K562 (cell line): Measurements from ENCODE around the gene SLC1A4. TPM values are rescaled to one million over a fixed set of nuclear protein-coding genes. Genes with fewer than 3 reads are reported as not detected.

ENCODE experiments used
- ARID1B ChIP-seq: fragments of 450-650 bp; IDR thresholded peaks from 2 replicates; pipeline ENCODE4 v1.6.1; 2016; ENCODE audit warnings: antibody characterized with exemption, mild to moderate bottlenecking, inconsistent platforms
- BHLHE40 ChIP-seq: IDR thresholded peaks from 2 replicates; pipeline ENCODE4 v1.6.1; 2011; ENCODE audit warnings: low read length, improper control_type of control experiment
- CBX1 ChIP-seq: sonication (generic); IDR thresholded peaks from 2 replicates; pipeline ENCODE4 v1.6.1; 2016; ENCODE audit warnings: antibody characterized with exemption, low read depth, mild to moderate bottlenecking
- CBX8 ChIP-seq: fragments of 200-600 bp; sonication (generic); IDR thresholded peaks from 2 replicates; pipeline ENCODE4 v1.6.1; 2012; ENCODE audit warnings: borderline replicate concordance, mixed run types, low read depth, mild to moderate bottlenecking, moderate library complexity, mixed read lengths, low read length, control low read depth, inconsistent platforms; ENCODE audit not compliant: poor library complexity, severe bottlenecking; ENCODE audit errors: extremely low read depth
- CREM ChIP-seq: IDR thresholded peaks from 2 replicates; pipeline ENCODE4 v1.6.1; 2014; ENCODE audit warnings: antibody characterized with exemption, low read depth
- ELF2 ChIP-seq: fragments of 250-450 bp; sonication (Bioruptor Pico); IDR thresholded peaks from 2 replicates; pipeline ENCODE4 v1.5.0; 2021; ENCODE audit warnings: mild to moderate bottlenecking
- ELF4 ChIP-seq: fragments of 450-650 bp; formaldehyde crosslinking; IDR thresholded peaks from 2 replicates; pipeline ENCODE4 v1.4.0; 2022; ENCODE audit warnings: missing genetic modification characterization
- HLTF ChIP-seq: fragments of 450-650 bp; IDR thresholded peaks from 2 replicates; pipeline ENCODE4 v1.6.1; 2016
- KAT2B ChIP-seq: IDR thresholded peaks from one replicate; pipeline ENCODE4 v1.6.1; 2012; ENCODE audit warnings: low read depth, mild to moderate bottlenecking, control low read depth, inconsistent platforms, low read length, moderate library complexity
- NELFE ChIP-seq: IDR thresholded peaks from 2 replicates; pipeline ENCODE4 v1.6.1; 2011; ENCODE audit warnings: mild to moderate bottlenecking; ENCODE audit not compliant: insufficient read depth, insufficient read length
- NEUROD1 ChIP-seq: fragments of 150-350 bp; IDR thresholded peaks from 2 replicates; pipeline ENCODE4 v1.6.1; 2014; ENCODE audit warnings: borderline replicate concordance, low read length, low read depth; ENCODE audit not compliant: partially characterized antibody
- RB1 ChIP-seq: fragments of 450-650 bp; IDR thresholded peaks from 2 replicates; pipeline ENCODE4 v1.6.1; 2017; ENCODE audit warnings: low read depth, mild to moderate bottlenecking
- RCOR1 ChIP-seq, 2 experiments: IDR thresholded peaks; 2 replicates each; pipeline ENCODE4 v1.6.1; 2012; ENCODE audit warnings: low read depth in 2 of 2, low read length in 2 of 2, borderline replicate concordance in 1 of 2, improper control_type of control experiment in 1 of 2
- SNIP1 ChIP-seq: fragments of 450-650 bp; IDR thresholded peaks from 2 replicates; pipeline ENCODE4 v1.7.1; 2017; ENCODE audit warnings: low read depth, mild to moderate bottlenecking
- STAG1 ChIP-seq: sonication (generic); formaldehyde crosslinking; IDR thresholded peaks from 2 replicates; pipeline ENCODE4 v1.5.0; 2020; ENCODE audit warnings: missing genetic modification reagents, borderline replicate concordance
- TBL1XR1 ChIP-seq, 2 experiments: IDR thresholded peaks; 2 replicates each; pipeline ENCODE4 v1.6.1; 2012; ENCODE audit warnings: improper control_type of control experiment in 2 of 2, low read length in 2 of 2, mild to moderate bottlenecking in 1 of 2
- TSC22D4 ChIP-seq: fragments of 450-650 bp; IDR thresholded peaks from 2 replicates; pipeline ENCODE4 v1.6.1; 2016; ENCODE audit warnings: missing genetic modification characterization, missing biosample characterization, control low read depth
- U2AF1 ChIP-seq: fragments of 200-400 bp; formaldehyde crosslinking; optimal IDR thresholded peaks from 2 replicates; pipeline ENCODE3; 2017; ENCODE audit warnings: mild to moderate bottlenecking, low read depth, low read length, moderate library complexity
- YBX1 ChIP-seq: fragments of 450-650 bp; IDR thresholded peaks from 2 replicates; pipeline ENCODE4 v1.7.1; 2016; ENCODE audit warnings: mild to moderate bottlenecking
- ZEB2 ChIP-seq: fragments of 450-650 bp; IDR thresholded peaks from 2 replicates; pipeline ENCODE4 v1.6.1; 2016
- ZNF695 ChIP-seq: fragments of 450-650 bp; formaldehyde crosslinking; IDR thresholded peaks from 2 replicates; pipeline ENCODE4 v1.4.0; 2020; ENCODE audit warnings: mild to moderate bottlenecking, moderate library complexity
- polyA plus RNA-seq, 8 experiments: library from polyadenylated mRNA; depleted of rRNA in 4 of 8; stranded (reverse) in 5 of 8; unstranded in 3 of 8; fragments of >200 nt; fragmentation: Nextera tagmentation in 2 of 8; fragmentation: Illumina TruSeq in 1 of 8; extraction: Ambion mirVana in 2 of 8; extraction: Trizol in 1 of 8; gene quantifications; 2 replicates each; pipeline versions ENCODE4 v1.2.1 to v1.2.3, GENCODE V29; 2011 to 2014; ENCODE audit warnings: inconsistent platforms in 1 of 8, missing spikeins in 1 of 8
- total RNA-seq, 7 experiments: library from RNA; depleted of rRNA in 6 of 7; stranded (reverse); fragments of >200 nt in 6 of 7; fragmentation: Illumina TruSeq in 2 of 7; extraction: Trizol in 2 of 7; gene quantifications; 2 replicates each; pipeline versions ENCODE4 v1.2.1 to v1.2.3, GENCODE V29; 2011 to 2021; ENCODE audit warnings: low replicate concordance in 1 of 7
- TF ChIP-seq, protein P1 (sequence below): fragments of 450-650 bp; IDR thresholded peaks from 2 replicates; pipeline ENCODE4 v1.6.1; 2016; ENCODE audit warnings: missing biosample characterization, missing genetic modification characterization
- TF ChIP-seq, protein P2 (sequence below): sonication (generic); formaldehyde crosslinking; IDR thresholded peaks from 2 replicates; pipeline ENCODE4 v1.8.1; 2023; ENCODE audit warnings: mild to moderate bottlenecking, missing genetic modification reagents
- TF ChIP-seq, protein P3 (sequence below): fragments of 450-650 bp; conservative IDR thresholded peaks from 2 replicates; pipeline ENCODE4 v1.6.1; 2016; ENCODE audit warnings: missing genetic modification characterization, low read depth, mild to moderate bottlenecking, missing compliant biosample characterization, moderate library complexity
- TF ChIP-seq, protein P4 (sequence below): sonication (generic); IDR thresholded peaks from 2 replicates; pipeline ENCODE4 v1.6.1; 2016

The SLC1A4 gene
- total and polyA plus RNA-seq, 9 of the 15 experiments (the other 6 are each of a cell fraction or from before 2014, with no cell fraction given), result 4.4 to 24.0 (median 10.9) TPM

DNA sequence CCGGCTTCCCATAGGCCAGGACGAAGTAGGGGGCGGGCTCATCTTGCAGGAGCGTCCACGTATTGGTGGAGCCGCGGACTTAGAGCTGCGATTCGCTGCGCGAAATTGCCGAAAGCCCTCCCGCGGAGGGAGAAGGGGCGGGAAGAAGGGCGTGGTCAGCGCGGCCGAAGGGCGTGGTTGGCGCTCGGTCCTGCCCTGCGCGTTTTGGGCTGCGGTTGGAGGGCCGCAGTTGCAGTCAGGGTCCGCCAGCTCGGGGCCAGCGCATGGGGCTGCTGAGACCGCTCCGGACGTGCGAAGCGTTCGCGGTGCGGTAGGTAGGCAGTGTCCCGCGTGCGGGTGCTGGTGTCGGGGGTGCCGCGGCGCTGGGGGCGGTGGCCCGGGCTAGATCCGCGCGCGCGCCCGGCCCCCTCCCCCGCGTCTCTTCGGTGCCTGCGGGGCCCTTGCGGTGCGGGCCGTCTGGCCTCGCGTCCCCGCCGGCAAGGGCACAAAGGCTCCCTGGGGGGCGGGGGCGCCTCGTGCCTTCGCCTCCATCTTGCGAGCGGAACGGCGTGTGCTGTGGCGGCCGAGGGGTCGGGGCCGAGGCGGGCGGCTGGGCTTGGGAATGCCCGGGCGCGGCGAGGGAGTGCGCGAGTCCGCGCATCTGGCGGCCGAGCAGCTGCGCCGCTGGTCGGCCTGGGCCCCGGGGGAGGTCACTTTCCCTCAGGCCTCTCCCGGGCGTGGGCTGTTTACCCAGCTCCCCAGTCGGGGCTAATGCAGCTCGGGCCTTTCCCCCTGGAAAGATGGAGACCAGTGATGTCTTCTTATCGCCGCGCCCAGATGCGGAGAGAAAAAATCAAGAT is 67.2 kb downstream of the SLC1A4 start, which contains the start of gene CEP68 (continued):
- TF ChIP-seq ZNF695 (CRISPR knock-in tag) (0 out of 2 replicates have a peak, but pooled peaks have one; percentile 14), NEUROD1 (peak; percentile 93), SNIP1 (no peak), U2AF1 (no peak), ARID1B (peak; percentile 94), CBX8 (no peak), NELFE (no peak), STAG1 (peak; percentile 60), RCOR1 (IDR thresholded peaks at IDR 0.05; ENCODE audit: borderline replicate concordance in 1 of 2, low read depth in 2 of 2, low read length in 2 of 2) (peak; percentile 72 to 98), YBX1 (no peak), ELF4 (CRISPR knock-in tag) (no peak), ZEB2 (no peak), ELF2 (0 out of 2 replicates have a peak, but pooled peaks have one; percentile 14), TBL1XR1 (IDR thresholded peaks at IDR 0.05; ENCODE audit: low read length in 2 of 2) (peak in 1 of 2 experiments; percentile 31; a peak in 1 of 4 replicates), KAT2B (no peak), HLTF (no peak), BHLHE40 (no peak), TSC22D4 (tag) (no peak), RB1 (peak; percentile 67), CREM (peak; percentile 44; the same call in 1 of the 2 replicates), CBX1 (0 out of 2 replicates have a peak, but pooled peaks have one; percentile 8)
- TF ChIP-seq, protein P1, sequence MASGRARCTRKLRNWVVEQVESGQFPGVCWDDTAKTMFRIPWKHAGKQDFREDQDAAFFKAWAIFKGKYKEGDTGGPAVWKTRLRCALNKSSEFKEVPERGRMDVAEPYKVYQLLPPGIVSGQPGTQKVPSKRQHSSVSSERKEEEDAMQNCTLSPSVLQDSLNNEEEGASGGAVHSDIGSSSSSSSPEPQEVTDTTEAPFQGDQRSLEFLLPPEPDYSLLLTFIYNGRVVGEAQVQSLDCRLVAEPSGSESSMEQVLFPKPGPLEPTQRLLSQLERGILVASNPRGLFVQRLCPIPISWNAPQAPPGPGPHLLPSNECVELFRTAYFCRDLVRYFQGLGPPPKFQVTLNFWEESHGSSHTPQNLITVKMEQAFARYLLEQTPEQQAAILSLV (tag), result no peak
- TF ChIP-seq, protein P2, sequence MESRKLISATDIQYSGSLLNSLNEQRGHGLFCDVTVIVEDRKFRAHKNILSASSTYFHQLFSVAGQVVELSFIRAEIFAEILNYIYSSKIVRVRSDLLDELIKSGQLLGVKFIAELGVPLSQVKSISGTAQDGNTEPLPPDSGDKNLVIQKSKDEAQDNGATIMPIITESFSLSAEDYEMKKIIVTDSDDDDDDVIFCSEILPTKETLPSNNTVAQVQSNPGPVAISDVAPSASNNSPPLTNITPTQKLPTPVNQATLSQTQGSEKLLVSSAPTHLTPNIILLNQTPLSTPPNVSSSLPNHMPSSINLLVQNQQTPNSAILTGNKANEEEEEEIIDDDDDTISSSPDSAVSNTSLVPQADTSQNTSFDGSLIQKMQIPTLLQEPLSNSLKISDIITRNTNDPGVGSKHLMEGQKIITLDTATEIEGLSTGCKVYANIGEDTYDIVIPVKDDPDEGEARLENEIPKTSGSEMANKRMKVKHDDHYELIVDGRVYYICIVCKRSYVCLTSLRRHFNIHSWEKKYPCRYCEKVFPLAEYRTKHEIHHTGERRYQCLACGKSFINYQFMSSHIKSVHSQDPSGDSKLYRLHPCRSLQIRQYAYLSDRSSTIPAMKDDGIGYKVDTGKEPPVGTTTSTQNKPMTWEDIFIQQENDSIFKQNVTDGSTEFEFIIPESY, result no peak
- TF ChIP-seq, protein P3, sequence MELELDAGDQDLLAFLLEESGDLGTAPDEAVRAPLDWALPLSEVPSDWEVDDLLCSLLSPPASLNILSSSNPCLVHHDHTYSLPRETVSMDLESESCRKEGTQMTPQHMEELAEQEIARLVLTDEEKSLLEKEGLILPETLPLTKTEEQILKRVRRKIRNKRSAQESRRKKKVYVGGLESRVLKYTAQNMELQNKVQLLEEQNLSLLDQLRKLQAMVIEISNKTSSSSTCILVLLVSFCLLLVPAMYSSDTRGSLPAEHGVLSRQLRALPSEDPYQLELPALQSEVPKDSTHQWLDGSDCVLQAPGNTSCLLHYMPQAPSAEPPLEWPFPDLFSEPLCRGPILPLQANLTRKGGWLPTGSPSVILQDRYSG (tag), result no peak
- TF ChIP-seq, protein P4, sequence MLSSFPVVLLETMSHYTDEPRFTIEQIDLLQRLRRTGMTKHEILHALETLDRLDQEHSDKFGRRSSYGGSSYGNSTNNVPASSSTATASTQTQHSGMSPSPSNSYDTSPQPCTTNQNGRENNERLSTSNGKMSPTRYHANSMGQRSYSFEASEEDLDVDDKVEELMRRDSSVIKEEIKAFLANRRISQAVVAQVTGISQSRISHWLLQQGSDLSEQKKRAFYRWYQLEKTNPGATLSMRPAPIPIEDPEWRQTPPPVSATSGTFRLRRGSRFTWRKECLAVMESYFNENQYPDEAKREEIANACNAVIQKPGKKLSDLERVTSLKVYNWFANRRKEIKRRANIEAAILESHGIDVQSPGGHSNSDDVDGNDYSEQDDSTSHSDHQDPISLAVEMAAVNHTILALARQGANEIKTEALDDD, result no peak; the same call in 1 of the 2 replicates
